Progenitor cell of endocrine pancreas (in vitro differentiated cells): ENCODE data around the gene ALAS1. TPM values are rescaled to one million over a fixed set of nuclear protein-coding genes. Genes with fewer than 3 reads are reported as not detected.

Experiments used
- DNase-seq: peaks from one replicate; pipeline ENCODE4 v3.0.0; 2021; ENCODE audit warnings: low spot score; ENCODE audit not compliant: unreplicated experiment
- H3K27ac Mint-ChIP-seq: 2 replicates; pipeline ENCODE4 v1.8.0; 2021; ENCODE audit warnings: mild to moderate bottlenecking, moderate library complexity, mixed read lengths
- H3K27me3 Mint-ChIP-seq: 2 replicates; pipeline ENCODE4 v1.8.0; 2021; ENCODE audit warnings: mixed read lengths
- H3K36me3 Mint-ChIP-seq: 2 replicates; pipeline ENCODE4 v1.8.0; 2022; ENCODE audit warnings: mixed read lengths; ENCODE audit not compliant: insufficient read depth
- H3K4me1 Mint-ChIP-seq: 2 replicates; pipeline ENCODE4 v1.8.0; 2021; ENCODE audit warnings: low read depth, mixed read lengths
- H3K4me3 Mint-ChIP-seq: 2 replicates; pipeline ENCODE4 v1.8.0; 2021; ENCODE audit warnings: low read depth, mild to moderate bottlenecking, moderate library complexity, mixed read lengths
- H3K9me3 Mint-ChIP-seq: 2 replicates; pipeline ENCODE4 v1.8.0; 2021; ENCODE audit warnings: low read depth, mixed read lengths
- CTCF ChIP-seq: fragments of 200-600 bp; sonication (generic); IDR thresholded peaks from one replicate; pipeline ENCODE4 v1.5.0; 2021; ENCODE audit warnings: antibody characterized with exemption, mild to moderate bottlenecking; ENCODE audit not compliant: unreplicated experiment
- total RNA-seq: library from RNA; stranded (reverse); gene quantifications from 2 replicates; pipeline ENCODE4 v1.2.1, GENCODE V29; 2021

ALAS1 gene
- total RNA-seq, 1 donor from 2014 or later: 32.2 TPM

- Mint-ChIP-seq H3K4me3 (no peak overlapping the region), H3K27me3 (no peaks in the 10 kb centered on the region), H3K9me3 (no peaks in the 10 kb centered on the region), H3K27ac (no peak overlapping the region), H3K36me3 (peaks cover 28% of the 10 kb centered on the region), H3K4me1 (peaks cover 12% of the 10 kb centered on the region)
- TF ChIP-seq CTCF: no peak
- DNase-seq: no peak
These were observed 4.6 kb downstream of the ALAS1 start for GRCh38 chr3:52202384-52203077.

- Mint-ChIP-seq H3K9me3 (no peaks in the 10 kb centered on the region), H3K27me3 (no peaks in the 10 kb centered on the region), H3K27ac (no peak overlapping the region), H3K4me3 (no peak overlapping the region), H3K36me3 (peaks cover 34% of the 10 kb centered on the region), H3K4me1 (peaks cover 7% of the 10 kb centered on the region)
- TF ChIP-seq CTCF: no peak
- DNase-seq: no peak
These were observed 5.7 kb downstream of the ALAS1 start for GRCh38 chr3:52203701-52204100.

- Mint-ChIP-seq H3K9me3 (no peaks in the 10 kb centered on the region), H3K4me1 (no peaks in the 10 kb centered on the region), H3K27me3 (no peaks in the 10 kb centered on the region), H3K27ac (no peak overlapping the region), H3K36me3 (peaks cover 36% of the 10 kb centered on the region), H3K4me3 (no peak overlapping the region)
- no peak for DNase-seq
- TF ChIP-seq CTCF: no peak
These were observed 6.5 kb downstream of the ALAS1 start for GRCh38 chr3:52204337-52205073.

GRCh38 chr3:52205727-52206372 is 7.9 kb downstream of the ALAS1 start:
- Mint-ChIP-seq H3K27ac (no peak overlapping the region), H3K4me3 (no peak overlapping the region), H3K4me1 (no peaks in the 10 kb centered on the region), H3K27me3 (no peaks in the 10 kb centered on the region), H3K36me3 (peaks cover 40% of the 10 kb centered on the region), H3K9me3 (no peaks in the 10 kb centered on the region)
- DNase-seq: no peak
- no peak for TF ChIP-seq CTCF

GRCh38 chr3:52208556-52208955 is 10.6 kb downstream of the ALAS1 start:
- Mint-ChIP-seq H3K27ac (no peak overlapping the region), H3K36me3 (peaks cover 45% of the 10 kb centered on the region), H3K9me3 (no peaks in the 10 kb centered on the region), H3K4me1 (no peaks in the 10 kb centered on the region), H3K4me3 (no peak overlapping the region), H3K27me3 (no peaks in the 10 kb centered on the region)
- DNase-seq: no peak
- TF ChIP-seq CTCF: no peak
